NCI-H2107 treated with DMSO at 0.1 percent for 48 hours (cell line): ENCODE measurements around the gene ADGRF3.
"Not testable (repeated sequence)": the region's sequence is repeated elsewhere in the genome, so short reads cannot be mapped to it uniquely, and the experiment has no call there.

ENCODE experiments used
- DNase-seq: peaks from one replicate; lab custom pipeline; 2025; ENCODE audit not compliant: unreplicated experiment; lab: John Stamatoyannopoulos, UW

The ADGRF3 gene

DNA sequence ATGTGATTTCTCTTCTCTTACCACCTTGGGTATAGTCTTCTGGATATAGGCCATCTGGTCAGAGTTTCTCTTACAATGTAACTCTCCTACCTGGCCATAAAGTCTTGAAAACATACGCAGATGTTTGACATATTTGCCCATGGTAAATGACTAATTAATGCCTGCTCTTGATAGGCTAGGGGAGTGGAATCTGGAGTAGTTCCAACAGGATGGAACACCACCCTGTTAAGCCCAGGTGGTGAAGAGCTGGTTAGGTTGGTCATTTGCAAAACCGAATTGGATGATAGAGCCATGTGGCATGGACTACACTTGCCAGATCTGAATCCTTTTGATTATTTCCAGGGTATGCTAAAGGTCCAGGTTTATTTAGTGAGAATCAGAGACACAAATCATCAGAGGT lies 65.4 kb downstream of the ADGRF3 start:
- no peak for DNase-seq

DNA sequence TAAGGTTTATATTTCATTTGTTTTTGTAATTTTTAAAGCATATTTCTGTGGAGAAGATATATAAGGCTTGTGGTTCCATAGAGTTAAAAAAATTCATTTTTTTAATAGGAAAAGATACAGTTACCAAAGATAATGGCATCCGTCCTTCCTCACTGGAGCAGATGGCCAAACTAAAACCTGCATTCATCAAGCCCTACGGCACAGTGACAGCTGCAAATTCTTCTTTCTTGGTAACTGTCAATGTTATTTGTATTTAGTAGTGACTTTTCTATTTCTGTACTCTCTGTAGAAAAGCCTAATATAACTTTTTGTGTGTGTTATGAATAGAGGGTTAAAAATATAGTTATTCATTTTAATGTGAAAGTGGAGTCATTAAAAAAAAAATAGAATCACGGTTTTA lies 66.7 kb downstream of the ADGRF3 start:
- no peak for DNase-seq

DNA sequence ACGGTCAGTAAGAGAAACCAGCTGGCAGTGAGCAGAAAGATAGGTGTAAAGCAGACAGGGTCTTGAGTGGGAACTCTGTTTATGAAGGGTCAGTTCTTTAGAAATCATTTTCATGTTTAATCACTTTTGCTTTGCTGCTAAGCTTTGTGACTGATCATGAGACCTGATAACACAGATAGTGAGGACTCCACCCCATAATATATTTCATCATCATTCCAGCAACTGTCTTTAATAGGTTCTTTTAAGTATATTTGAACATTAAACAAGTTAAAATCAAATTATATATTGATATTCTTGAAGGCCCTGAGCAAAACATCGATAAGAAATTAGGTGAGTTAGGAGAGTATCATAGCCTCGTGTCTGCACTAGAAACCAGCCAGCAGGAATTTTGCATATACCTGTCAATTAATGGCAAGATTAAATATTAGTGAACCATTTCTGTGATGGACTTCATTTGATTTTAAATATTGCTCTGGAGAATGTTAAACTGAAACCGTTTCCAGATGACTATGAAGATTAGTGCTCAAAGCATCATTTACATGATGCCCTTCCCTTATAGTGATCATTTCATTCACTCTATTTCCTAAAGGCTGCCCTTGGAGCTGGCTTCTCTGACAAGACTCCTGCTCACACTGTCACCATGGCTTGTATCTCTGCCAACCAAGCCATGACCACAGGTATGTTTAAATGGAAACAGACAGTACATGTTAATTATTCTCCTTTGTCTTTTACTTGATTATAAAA lies 69.9 kb downstream of the ADGRF3 start:
- no peak for DNase-seq

DNA sequence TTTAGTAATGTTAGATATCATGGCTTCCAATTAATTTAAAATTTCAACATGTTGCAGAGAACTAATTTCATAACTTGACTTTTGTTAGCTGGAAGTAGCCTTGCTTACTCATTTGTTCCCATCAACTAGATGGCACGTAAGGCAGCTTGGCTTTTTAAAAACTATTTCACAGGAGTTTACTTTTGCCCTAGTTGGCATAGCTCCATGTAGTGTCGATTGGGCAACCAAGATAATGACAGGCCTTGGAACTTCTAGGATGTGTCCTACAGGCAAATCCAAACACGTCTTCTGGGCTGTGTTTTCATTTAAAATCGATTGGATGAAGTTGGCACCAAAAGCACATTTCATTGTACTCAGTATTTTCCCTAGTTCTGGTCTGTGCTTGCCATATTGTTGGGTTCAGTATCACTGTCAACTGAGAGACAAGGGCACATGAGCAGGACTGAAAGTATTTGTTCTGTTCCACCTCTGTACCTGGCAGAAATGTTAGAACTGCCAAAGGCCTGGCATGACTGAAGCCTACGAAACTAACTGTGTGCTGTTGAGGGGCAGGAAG lies 72.5 kb downstream of the ADGRF3 start:
- DNase-seq = no peak

DNA sequence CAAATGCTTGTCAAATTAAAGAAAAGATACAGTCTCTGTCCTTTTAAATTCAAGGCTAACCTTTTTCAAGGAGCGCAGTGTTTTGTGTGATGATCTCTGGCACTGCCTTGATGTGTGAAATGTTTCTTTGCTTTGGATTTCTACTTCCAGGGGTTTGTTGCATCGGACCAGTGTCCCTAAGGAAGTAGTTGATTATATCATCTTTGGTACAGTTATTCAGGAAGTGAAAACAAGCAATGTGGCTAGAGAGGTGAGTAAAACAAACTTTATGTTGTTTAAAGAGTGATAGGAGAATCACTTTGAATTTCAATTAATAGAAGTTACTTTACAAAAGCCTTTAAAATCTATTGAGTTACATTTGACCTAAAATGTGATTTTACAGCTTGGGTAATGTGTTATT lies 73.1 kb downstream of the ADGRF3 start:
- no peak for DNase-seq

DNA sequence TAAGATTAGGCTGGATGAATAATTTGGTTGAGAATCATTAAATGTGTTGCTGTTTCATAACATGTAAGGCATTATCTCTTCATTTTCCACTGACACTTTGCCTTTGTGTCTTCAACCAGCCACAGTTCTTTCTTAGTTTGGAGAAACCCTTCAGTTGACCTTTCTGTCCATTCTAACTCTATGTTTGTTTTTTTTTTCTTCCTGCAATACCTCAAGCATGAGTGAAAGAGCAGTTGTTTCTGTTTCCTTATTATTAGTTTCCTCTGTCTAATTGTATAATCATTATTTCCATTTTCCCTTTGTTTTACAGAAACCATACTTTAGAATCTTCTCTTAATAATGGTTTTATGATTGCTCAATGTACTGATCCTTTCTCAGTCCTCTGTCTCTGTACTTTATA lies 76.2 kb downstream of the ADGRF3 start:
- no peak for DNase-seq

DNA sequence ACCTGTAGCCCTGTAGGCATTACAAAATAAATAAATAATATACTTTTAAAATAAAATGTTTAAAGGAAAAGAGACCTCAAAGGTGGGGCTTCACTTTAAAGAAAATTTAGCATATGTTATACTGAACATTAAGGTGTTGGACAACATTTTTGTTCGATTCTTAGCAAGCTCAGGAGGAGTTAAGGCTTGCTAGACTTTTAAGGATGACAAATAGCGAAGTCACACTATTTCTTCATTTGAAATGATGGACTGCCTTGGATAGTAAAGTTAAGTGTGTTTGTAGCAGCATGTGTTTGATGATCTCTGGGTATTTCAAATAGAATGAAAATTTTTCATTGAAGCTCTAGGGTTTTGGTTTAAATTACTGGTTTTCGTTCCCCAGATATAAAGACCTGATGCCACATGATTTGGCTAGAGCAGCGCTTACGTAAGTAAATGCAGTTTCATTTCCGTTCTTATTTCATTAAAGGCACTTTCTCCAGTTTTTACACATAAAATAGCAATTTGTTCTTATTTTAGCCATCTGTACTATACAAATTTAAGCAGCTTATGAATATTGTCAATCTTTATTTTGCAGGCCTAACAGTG lies 76.9 kb downstream of the ADGRF3 start:
- DNase-seq = no peak

DNA sequence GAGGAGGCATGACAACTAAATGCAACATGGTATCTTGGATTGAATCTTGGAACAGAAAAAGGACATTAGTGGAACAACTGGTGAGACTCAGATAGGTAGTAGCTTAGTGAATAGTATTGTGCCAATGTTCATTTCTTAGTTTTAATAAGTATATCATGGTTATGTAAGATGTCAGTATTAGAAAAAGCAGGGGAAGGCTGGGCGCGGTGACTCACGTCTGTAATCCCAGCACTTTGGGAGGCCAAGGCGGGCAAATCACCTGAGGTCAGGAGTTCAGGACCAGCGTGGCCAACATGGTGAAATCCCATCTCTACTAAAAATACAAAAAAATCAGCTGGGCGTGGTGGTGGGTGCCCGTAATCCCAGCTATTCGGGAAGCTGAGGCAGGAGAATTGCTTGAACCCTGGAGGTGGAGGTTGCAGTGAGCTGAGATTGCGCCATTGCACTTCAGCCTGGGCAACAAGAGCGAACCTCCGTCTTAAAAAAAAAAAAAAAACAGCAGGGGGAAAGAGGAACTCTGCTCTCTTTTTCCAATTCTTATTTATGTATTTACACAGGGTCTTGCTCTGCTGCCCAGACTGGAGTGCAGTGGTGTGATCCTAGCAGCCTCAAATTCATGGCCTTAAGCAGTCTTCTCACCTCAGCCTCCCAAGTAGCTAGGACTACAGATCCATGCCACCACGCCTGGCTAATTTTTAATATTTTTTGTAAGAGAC lies 77.8 kb downstream of the ADGRF3 start:
- DNase-seq = not testable (repeated sequence)

DNA sequence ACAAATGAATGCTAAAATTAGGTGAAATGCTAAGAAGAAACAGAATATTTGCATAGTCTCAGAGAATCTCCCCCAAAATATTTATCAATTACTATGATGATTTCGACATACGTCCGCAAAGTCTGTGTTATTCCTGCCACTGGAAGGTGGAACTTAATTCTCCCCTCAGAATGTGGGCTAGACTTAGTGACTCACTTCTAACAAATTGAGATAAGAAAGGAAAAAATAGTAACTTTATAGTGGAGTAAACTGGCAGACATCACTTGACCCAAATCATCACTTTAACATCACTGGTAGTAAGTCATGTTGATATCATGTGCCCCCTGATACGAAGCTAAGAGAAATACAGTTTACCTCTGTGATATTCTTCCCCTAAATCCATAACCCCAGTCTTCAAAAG lies 78.4 kb downstream of the ADGRF3 start:
- no peak for DNase-seq

DNA sequence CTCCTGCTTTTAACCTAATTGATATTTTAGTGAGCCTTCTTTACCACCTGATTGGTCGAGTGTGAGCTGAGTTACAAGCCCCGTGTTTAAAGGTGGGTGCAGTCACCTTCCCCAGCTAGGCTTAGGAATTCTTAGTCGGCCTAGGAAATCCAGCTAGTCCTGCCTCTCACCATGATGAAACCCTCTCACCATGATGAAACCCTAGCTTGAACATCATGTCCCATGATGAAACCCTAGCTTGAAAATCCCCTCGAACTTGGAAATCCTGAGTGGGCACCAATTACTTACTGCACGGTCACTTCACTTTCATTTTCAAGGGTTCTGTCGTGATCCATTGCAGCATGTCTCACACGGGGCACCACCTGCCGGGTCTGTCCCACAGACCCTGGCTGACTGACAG lies 87.8 kb downstream of the ADGRF3 start:
- DNase-seq = not testable (repeated sequence)
